IMR-90 (cell line): ENCODE results near the gene USP7. TPM values are rescaled to one million over a fixed set of nuclear protein-coding genes. Genes with fewer than 3 reads are reported as not detected.

Source experiments
- ATAC-seq: fragments of 200-7000 bp; cut with Tn5 transposase; 2 replicates; pipeline ENCODE4 v1.9.1; 2020; ENCODE audit warnings: low read depth, mild to moderate bottlenecking, moderate library complexity
- BruUV-seq: library from RNA; stranded (reverse); fragments of 400-500 nt; replicated peaks from 2 replicates; lab custom pipeline; 2021; lab: Mats Ljungman, UMichigan
- CTCF ChIA-PET: fragments of 300-600 bp; formaldehyde crosslinking; extraction: SDS; loops from one replicate; lab custom pipeline; 2021; ENCODE audit warnings: antibody characterized with exemption; lab: Yijun Ruan, JAX
- POLR2A ChIA-PET: fragments of 300-600 bp; sonication (Branson Sonifier 250); formaldehyde crosslinking; loops from one replicate; lab custom pipeline; 2022; ENCODE audit warnings: antibody characterized with exemption; ENCODE audit not compliant: unreplicated experiment; lab: Charles Lee
- DNase-seq: peaks from one replicate; pipeline ENCODE4 v3.0.0; 2013
- H2AFZ ChIP-seq: replicated peaks from 2 replicates; pipeline ENCODE3; 2013; ENCODE audit warnings: low read length, mild to moderate bottlenecking; ENCODE audit not compliant: poor library complexity
- H2AK5ac ChIP-seq: 2 replicates; pipeline ENCODE4 v1.6.1; 2013; ENCODE audit warnings: low read depth, low read length, inconsistent platforms
- H2AK9ac ChIP-seq: replicated peaks from 2 replicates; pipeline ENCODE3; 2013; ENCODE audit warnings: mild to moderate bottlenecking, low read depth, low read length, moderate library complexity; ENCODE audit not compliant: poor library complexity
- H2BK120ac ChIP-seq: 2 replicates; pipeline ENCODE4 v1.6.1; 2013; ENCODE audit warnings: low read depth, low read length, inconsistent platforms
- H2BK15ac ChIP-seq: 3 replicates; pipeline ENCODE4 v1.6.1; 2013; ENCODE audit warnings: low read depth, low read length, inconsistent platforms
- H2BK20ac ChIP-seq: 2 replicates; pipeline ENCODE4 v1.6.1; 2013; ENCODE audit warnings: low read depth, mild to moderate bottlenecking, inconsistent platforms, low read length, moderate library complexity
- H2BK5ac ChIP-seq: 2 replicates; pipeline ENCODE4 v1.6.1; 2013; ENCODE audit warnings: mild to moderate bottlenecking, low read depth, low read length, inconsistent platforms; ENCODE audit not compliant: poor library complexity, severe bottlenecking
- H3K14ac ChIP-seq: replicated peaks from 2 replicates; pipeline ENCODE4 v1.6.1; 2013; ENCODE audit warnings: low read depth, low read length, inconsistent platforms
- H3K18ac ChIP-seq: 2 replicates; pipeline ENCODE4 v1.6.1; 2013; ENCODE audit warnings: low read depth, low read length, control low read depth
- H3K23ac ChIP-seq: 2 replicates; pipeline ENCODE4 v1.6.1; 2013; ENCODE audit warnings: low read depth, low read length, inconsistent platforms
- H3K27ac ChIP-seq: 2 replicates; pipeline ENCODE4 v1.5.1; 2013; ENCODE audit warnings: mild to moderate bottlenecking, control low read depth, low read length; ENCODE audit not compliant: insufficient read depth
- H3K27me3 ChIP-seq: 2 replicates; pipeline ENCODE4 v1.6.1; 2013; ENCODE audit warnings: low read length; ENCODE audit not compliant: control insufficient read depth, insufficient read depth
- H3K36me3 ChIP-seq: 2 replicates; pipeline ENCODE4 v1.6.1; 2013; ENCODE audit warnings: low read length, mixed read lengths; ENCODE audit not compliant: control insufficient read depth, insufficient read depth
- H3K4ac ChIP-seq: 2 replicates; pipeline ENCODE4 v1.6.1; 2013; ENCODE audit warnings: low read depth, low read length, inconsistent platforms
- H3K4me1 ChIP-seq: 2 replicates; pipeline ENCODE4 v1.6.1; 2013; ENCODE audit warnings: low read length, mixed read lengths; ENCODE audit not compliant: control insufficient read depth, insufficient read depth
- H3K4me2 ChIP-seq: 2 replicates; pipeline ENCODE4 v1.6.1; 2013; ENCODE audit warnings: low read depth, mild to moderate bottlenecking, control low read depth, low read length, moderate library complexity
- H3K4me3 ChIP-seq: 2 replicates; pipeline ENCODE4 v1.5.1; 2013; ENCODE audit warnings: low read depth, mild to moderate bottlenecking, control low read depth, low read length, moderate library complexity; ENCODE audit not compliant: insufficient read depth
- H3K56ac ChIP-seq: 2 replicates; pipeline ENCODE4 v1.6.1; 2013; ENCODE audit warnings: low read length, inconsistent platforms; ENCODE audit not compliant: insufficient read depth; ENCODE audit errors: extremely low read depth
- H3K79me1 ChIP-seq, 2 experiments: 2 replicates each; pipeline ENCODE4 v1.6.1; 2013; ENCODE audit warnings: low read length in 2 of 2, inconsistent platforms in 1 of 2, low read depth in 1 of 2
- H3K9ac ChIP-seq: 2 replicates; pipeline ENCODE4 v1.6.1; 2013; ENCODE audit warnings: low read depth, low read length, control low read depth
- H3K9me1 ChIP-seq: 2 replicates; pipeline ENCODE4 v1.6.1; 2013; ENCODE audit warnings: low read length, inconsistent platforms; ENCODE audit not compliant: insufficient read depth
- H3K9me3 ChIP-seq: 2 replicates; pipeline ENCODE4 v1.6.1; 2013; ENCODE audit warnings: low read length; ENCODE audit not compliant: control insufficient read depth, insufficient read depth
- H4K20me1 ChIP-seq: 2 replicates; pipeline ENCODE4 v1.6.1; 2013; ENCODE audit warnings: low read length, inconsistent platforms; ENCODE audit not compliant: insufficient read depth
- H4K5ac ChIP-seq: 2 replicates; pipeline ENCODE4 v1.6.1; 2013; ENCODE audit warnings: mild to moderate bottlenecking, low read depth, low read length, control low read depth
- H4K8ac ChIP-seq, 2 experiments: 2 replicates each; pipeline ENCODE4 v1.6.1; 2013; ENCODE audit warnings: low read depth in 2 of 2, low read length in 2 of 2, control low read depth in 1 of 2, inconsistent platforms in 1 of 2
- H4K91ac ChIP-seq: 2 replicates; pipeline ENCODE4 v1.6.1; 2013; ENCODE audit warnings: low read depth, low read length, inconsistent platforms; ENCODE audit not compliant: insufficient read depth
- BHLHE40 ChIP-seq: fragments of 150-350 bp; IDR thresholded peaks from 2 replicates; pipeline ENCODE4 v1.6.1; 2016; ENCODE audit warnings: mild to moderate bottlenecking, low read depth, low read length
- CEBPB ChIP-seq: IDR thresholded peaks from 2 replicates; pipeline ENCODE4 v1.6.1; 2012; ENCODE audit warnings: low read depth, low read length, improper control_type of control experiment
- CHD1 ChIP-seq: IDR thresholded peaks from 2 replicates; pipeline ENCODE4 v1.6.1; 2012; ENCODE audit warnings: low read depth, low read length, improper control_type of control experiment
- CTCF ChIP-seq: conservative IDR thresholded peaks from 2 replicates; pipeline ENCODE4 v1.5.1; 2012; ENCODE audit warnings: mild to moderate bottlenecking, low read depth, low read length, improper control_type of control experiment
- FOS ChIP-seq: fragments of 150-350 bp; IDR thresholded peaks from 2 replicates; pipeline ENCODE4 v1.6.1; 2016; ENCODE audit warnings: low read depth, low read length
- MAFK ChIP-seq: IDR thresholded peaks from 2 replicates; pipeline ENCODE4 v1.6.1; 2012; ENCODE audit warnings: low read depth, low read length, improper control_type of control experiment
- MAZ ChIP-seq: IDR thresholded peaks from 2 replicates; pipeline ENCODE4 v1.6.1; 2012; ENCODE audit warnings: low read depth, mild to moderate bottlenecking, low read length, improper control_type of control experiment, moderate library complexity, borderline replicate concordance
- MXI1 ChIP-seq: IDR thresholded peaks from 2 replicates; pipeline ENCODE4 v1.6.1; 2012; ENCODE audit warnings: low read depth, mild to moderate bottlenecking, low read length, moderate library complexity, borderline replicate concordance
- NFE2L2 ChIP-seq: fragments of 150-350 bp; IDR thresholded peaks from 2 replicates; pipeline ENCODE4 v1.6.1; 2016; ENCODE audit warnings: low read depth, mild to moderate bottlenecking, low read length
- POLR2A ChIP-seq: IDR thresholded peaks from 2 replicates; pipeline ENCODE4 v1.6.1; 2012; ENCODE audit warnings: mild to moderate bottlenecking, low read depth, low read length
- RAD21 ChIP-seq: IDR thresholded peaks from 2 replicates; pipeline ENCODE4 v1.6.1; 2012; ENCODE audit warnings: low read length, improper control_type of control experiment
- RCOR1 ChIP-seq: IDR thresholded peaks from 2 replicates; pipeline ENCODE4 v1.6.1; 2012; ENCODE audit warnings: mild to moderate bottlenecking, low read length, improper control_type of control experiment; ENCODE audit not compliant: insufficient replicate concordance
- RFX5 ChIP-seq: IDR thresholded peaks from 2 replicates; pipeline ENCODE4 v1.8.0; 2012; ENCODE audit warnings: low read depth, mild to moderate bottlenecking, low read length, moderate library complexity
- SMC3 ChIP-seq: fragments of 150-350 bp; IDR thresholded peaks from 2 replicates; pipeline ENCODE4 v1.6.1; 2016; ENCODE audit warnings: low read depth, mild to moderate bottlenecking, antibody characterized with exemption, low read length, moderate library complexity
- USF2 ChIP-seq: fragments of 150-350 bp; IDR thresholded peaks from 2 replicates; pipeline ENCODE4 v1.6.1; 2017; ENCODE audit warnings: mild to moderate bottlenecking, antibody characterized with exemption, low read length, low read depth
- WGBS, 2 experiments: methylation state at CpG; one replicate each; pipeline versions ENCODE4 v1.1.5 to v1.1.7; 2013; ENCODE audit warnings: missing lambda C conversion rate in 2 of 2; ENCODE audit not compliant: insufficient read length in 1 of 2; ENCODE audit errors: extremely low coverage in 2 of 2; 5-methylcytosine and 5-hydroxymethylcytosine counted together
- dilution Hi-C: fragments of 300-500 bp; cut with HindIII; formaldehyde crosslinking; loops from one replicate; pipeline ENCODE4 v1.14.3; 2018; ENCODE audit warnings: low sequenced_read_pairs; ENCODE audit not compliant: unreplicated experiment
- in situ Hi-C: fragments of 300-500 bp; cut with MboI; formaldehyde crosslinking; loops from 3 replicates; pipeline ENCODE4 v1.14.3; 2019; ENCODE audit warnings: low sequenced_read_pairs, inconsistent platforms, mixed read lengths
- intact Hi-C: fragments of 100-400 bp; cut with micrococcal nuclease; formaldehyde crosslinking; loops from 2 replicates; pipeline ENCODE4 v1.10.0; 2022
- polyA plus RNA-seq, 3 experiments: library from polyadenylated mRNA; depleted of rRNA; stranded (reverse); fragments of >200 nt; gene quantifications; 2 replicates each; pipeline ENCODE4 v1.2.3, GENCODE V29; 2012; ENCODE audit warnings: low replicate concordance in 1 of 3
- total RNA-seq: library from RNA; depleted of rRNA; stranded (reverse); fragments of >200 nt; gene quantifications from 2 replicates; pipeline ENCODE4 v1.2.3, GENCODE V29; 2012
- TF ChIP-seq, protein P1 (sequence below): fragments of 150-350 bp; IDR thresholded peaks from 2 replicates; pipeline ENCODE4 v1.6.1; 2016; ENCODE audit warnings: low read depth, mild to moderate bottlenecking, low read length, moderate library complexity, borderline replicate concordance

Gene USP7
- total and polyA plus RNA-seq, 2 of the 4 experiments (the other 2 are of a cell fraction) = 17.8 to 28.3 TPM

GRCh38 chr16:8966817-8967131, 3.1 kb upstream of the USP7 start:
- H3K9me3 ChIP-seq = no peaks in the 10 kb centered on the region
- no peak overlapping the region for H4K91ac ChIP-seq
- no peak overlapping the region for H3K9ac ChIP-seq
- no peak overlapping the region for H4K5ac ChIP-seq
- ATAC-seq (no peak), DNase-seq (no peak)
- H2BK5ac ChIP-seq = no peak overlapping the region
- H3K79me1 ChIP-seq = peaks cover 0 to 14% of the 10 kb centered on the region in 2 experiments; a peak in 2 of 4 replicates
- no peak overlapping the region for H2AK9ac ChIP-seq
- H3K23ac ChIP-seq = no peak overlapping the region
- TF ChIP-seq POLR2A (no peak), MAFK (no peak), CTCF (no peak), RFX5 (no peak), RCOR1 (no peak), FOS (no peak), CHD1 (no peak), CEBPB (no peak), MAZ (no peak), NFE2L2 (no peak), MXI1 (no peak), RAD21 (no peak), SMC3 (no peak), BHLHE40 (no peak), USF2 (no peak)
- TF ChIP-seq, protein P1, sequence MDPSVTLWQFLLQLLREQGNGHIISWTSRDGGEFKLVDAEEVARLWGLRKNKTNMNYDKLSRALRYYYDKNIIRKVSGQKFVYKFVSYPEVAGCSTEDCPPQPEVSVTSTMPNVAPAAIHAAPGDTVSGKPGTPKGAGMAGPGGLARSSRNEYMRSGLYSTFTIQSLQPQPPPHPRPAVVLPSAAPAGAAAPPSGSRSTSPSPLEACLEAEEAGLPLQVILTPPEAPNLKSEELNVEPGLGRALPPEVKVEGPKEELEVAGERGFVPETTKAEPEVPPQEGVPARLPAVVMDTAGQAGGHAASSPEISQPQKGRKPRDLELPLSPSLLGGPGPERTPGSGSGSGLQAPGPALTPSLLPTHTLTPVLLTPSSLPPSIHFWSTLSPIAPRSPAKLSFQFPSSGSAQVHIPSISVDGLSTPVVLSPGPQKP = no peak
- POLR2A ChIA-PET = no interaction called here
- CTCF ChIA-PET = interaction anchor here (0.6 kb wide), 1 partner anchor 312 kb away, joined by 3 read pairs; no protein-coding TSS in a partner anchor
- H3K4me1 ChIP-seq = peaks cover 5% of the 10 kb centered on the region; the same call in 1 of the 2 replicates
- dilution Hi-C loops (no loop called here), intact Hi-C loops (loop anchor here (5.0 kb wide), 1 partner anchor 41 kb away; no protein-coding TSS in a partner anchor), in situ Hi-C loops (loop anchor here (10.0 kb wide), 1 partner anchor 128 kb away; the partner anchor contains the start of gene HAPSTR1)
- H3K4me3 ChIP-seq = no peak overlapping the region
- no peak overlapping the region for H3K56ac ChIP-seq
- WGBS, 2 experiments = 54% methylated on average over 2 of the region's 3 CpGs; no CpG with 5 or more reads in 1 of the 2 experiments
- H2BK120ac ChIP-seq = no peak overlapping the region
- H4K8ac ChIP-seq = no peak overlapping the region
- H3K18ac ChIP-seq = no peak overlapping the region
- H3K27ac ChIP-seq = no peak overlapping the region
- H2AK5ac ChIP-seq = no peak overlapping the region
- no peak overlapping the region for H3K4ac ChIP-seq
- H2BK20ac ChIP-seq = no peak overlapping the region
- no peak overlapping the region for H2BK15ac ChIP-seq
- H3K4me2 ChIP-seq = no peak overlapping the region
- H3K9me1 ChIP-seq = 0 out of 2 replicates have a peak, but pooled peaks cover 3% of the 10 kb centered on the region
- no peak overlapping the region for H3K14ac ChIP-seq
- no peaks in the 10 kb centered on the region for H3K36me3 ChIP-seq
- no TSS peak for BruUV-seq
- peaks cover 10% of the 10 kb centered on the region for H4K20me1 ChIP-seq
- H2AFZ ChIP-seq = no peak overlapping the region
- no peaks in the 10 kb centered on the region for H3K27me3 ChIP-seq
